Right renal pelvis (tissue), 4 donors: ENCODE measurements around the gene PRR4. TPM values are rescaled to one million over a fixed set of nuclear protein-coding genes. Genes with fewer than 3 reads are reported as not detected.

Experiments used
- DNase-seq, 4 donors: peaks; one replicate each; pipeline ENCODE4 v3.0.0-alpha.2; 2013; ENCODE audit warnings: low read depth in 4 of 4, low spot score in 3 of 4, missing footprints in 1 of 4
- polyA plus RNA-seq, 4 donors: library from polyadenylated mRNA; unstranded; fragments of 120-200 nt; gene quantifications; one replicate each; pipeline ENCODE4 v1.2.1, GENCODE V29; 2013; ENCODE audit not compliant: insufficient read length in 4 of 4

Gene PRR4
- polyA plus RNA-seq, 4 donors, result 6.5 to 8.1 (median 7.1) TPM

GRCh38 chr12:10802587-10802986, 46.7 kb downstream of the PRR4 start, which contains the start of gene TAS2R7:
Gene TAS2R7 (minus strand): TSS chr12:10802627. CDS start chr12:10802570, 57 bp downstream.
- DNase-seq, result no peak

GRCh38 chr12:10801741-10802140, 47.5 kb downstream of the PRR4 start:
- DNase-seq, result no peak

Other genes starting within 250 kb of the PRR4 start
- 10 to 100 TPM; 36.7 to 48.8 (median 44.0) TPM for gene MAGOHB, start 235.9 kb downstream of the PRR4 start, polyA plus RNA-seq
- 1 to 10 TPM in 1 of 4 donors, under 1 TPM in 3; 0.70 to 1.2 (median 0.94) TPM for gene STYK1, start 175.4 kb downstream of the PRR4 start, polyA plus RNA-seq
- 100 to 1,000 TPM; 219 to 278 (median 234) TPM for gene YBX3, start 126.2 kb downstream of the PRR4 start, polyA plus RNA-seq
- gene TAS2R7, start 46.8 kb downstream of the PRR4 start, polyA plus RNA-seq, result not detected
- not detected for gene TAS2R8, start 42.2 kb downstream of the PRR4 start, polyA plus RNA-seq
- not detected for gene TAS2R9, start 39.3 kb downstream of the PRR4 start, polyA plus RNA-seq
- 1 to 10 TPM; 1.1 to 2.0 (median 1.4) TPM for gene TAS2R10, start 23.1 kb downstream of the PRR4 start, polyA plus RNA-seq
- 10 to 100 TPM in 3 of 4 donors, 1 to 10 TPM in 1; 8.5 to 15.3 (median 14.6) TPM for gene PRH1, start 34.8 kb upstream of the PRR4 start, polyA plus RNA-seq
- gene TAS2R13, start 60.1 kb upstream of the PRR4 start, polyA plus RNA-seq, result under 1 TPM in 1 of 4 donors, not detected in 3; 0.08 TPM
- under 1 TPM in 3 of 4 donors, not detected in 1; 0.23 to 0.41 (median 0.31) TPM for gene PRH2, start 79.8 kb upstream of the PRR4 start, polyA plus RNA-seq
- 1 to 10 TPM; 2.6 to 3.8 (median 3.3) TPM for gene TAS2R14, start 89.8 kb upstream of the PRR4 start, polyA plus RNA-seq
- not detected for gene TAS2R50, start 137.4 kb upstream of the PRR4 start, polyA plus RNA-seq
- 1 to 10 TPM in 3 of 4 donors, under 1 TPM in 1; 0.98 to 2.0 (median 1.1) TPM for gene TAS2R20, start 148.8 kb upstream of the PRR4 start, polyA plus RNA-seq
- gene TAS2R19, start 173.1 kb upstream of the PRR4 start, polyA plus RNA-seq, result 1 to 10 TPM in 2 of 4 donors, under 1 TPM in 2; 0.79 to 1.5 (median 1.2) TPM
- 1 to 10 TPM in 2 of 4 donors, under 1 TPM in 2; 0.65 to 1.9 (median 0.92) TPM for gene TAS2R31, start 181.9 kb upstream of the PRR4 start, polyA plus RNA-seq
- gene TAS2R46, start 212.8 kb upstream of the PRR4 start, polyA plus RNA-seq, result under 1 TPM in 2 of 4 donors, not detected in 2; 0.09 to 0.22 TPM
- gene TAS2R43, start 242.8 kb upstream of the PRR4 start, polyA plus RNA-seq, result under 1 TPM; 0.16 to 0.62 (median 0.40) TPM